HG02973 (cell line): Measurements from ENCODE around the gene CTNND2.
"Not testable (repeated sequence)": the region's sequence is repeated elsewhere in the genome, so short reads cannot be mapped to it uniquely, and the experiment has no call there.

Experiments used
- ATAC-seq: cut with Tn5 transposase; IDR thresholded peaks from one replicate; pipeline ENCODE4 v1.9.1; 2021; ENCODE audit warnings: moderate library complexity; ENCODE audit not compliant: unreplicated experiment

CTNND2 gene

DNA sequence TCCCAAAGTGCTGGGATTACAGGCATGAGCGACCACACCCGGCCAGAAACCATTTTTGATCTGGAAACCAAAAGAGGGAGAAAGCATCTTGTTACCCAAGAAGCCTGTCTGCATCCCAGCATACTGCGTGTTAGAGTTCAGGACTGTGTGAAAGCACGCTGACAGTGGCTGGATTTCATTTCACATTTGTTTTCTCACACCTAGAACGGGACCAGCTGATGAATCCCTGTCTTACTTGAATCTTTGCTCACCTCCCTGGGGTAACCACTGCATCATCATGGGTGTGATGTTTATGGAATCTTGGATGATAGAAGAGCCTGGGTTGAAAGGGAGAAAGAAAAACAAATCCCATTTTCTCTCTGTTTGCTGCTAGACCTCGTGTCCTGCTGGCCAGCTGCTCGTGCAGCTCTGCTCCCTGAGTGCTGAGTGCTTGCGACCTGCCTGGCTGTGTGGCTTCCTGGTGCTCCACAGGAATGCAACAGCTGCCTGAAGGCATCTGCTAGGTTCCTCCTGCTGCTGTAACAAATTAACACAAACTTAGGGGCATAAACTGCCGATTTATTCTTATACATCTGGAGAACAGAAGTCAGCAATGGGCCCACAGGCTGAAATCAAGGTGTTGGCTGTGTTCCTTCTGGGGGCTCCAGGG is 764.9 kb downstream of the CTNND2 start:
- ATAC-seq = no peak

- no peak for ATAC-seq
These were observed 774.1 kb downstream of the CTNND2 start for GRCh38 chr5:11130131-11130530.

DNA sequence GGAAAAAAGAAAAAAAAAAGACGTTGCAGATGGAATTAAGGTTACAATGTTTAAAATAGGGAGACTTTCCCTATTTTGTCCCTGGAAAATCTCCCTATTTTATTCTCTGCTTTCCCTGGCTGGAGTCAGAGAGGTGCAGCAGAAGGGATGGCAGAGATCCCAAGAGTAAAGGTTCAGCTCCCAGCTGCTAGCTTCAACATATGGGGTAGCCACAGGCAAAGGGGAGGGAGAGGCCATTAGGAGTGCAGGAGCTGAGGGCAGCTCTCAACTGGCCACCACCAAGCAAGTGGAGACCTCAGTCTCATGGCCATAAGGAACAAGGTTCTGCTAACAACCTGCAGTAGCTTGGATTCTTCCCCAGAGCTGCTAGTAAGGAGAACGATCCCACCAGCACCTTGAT is 776.2 kb downstream of the CTNND2 start:
- ATAC-seq = no peak

- no peak for ATAC-seq
These were observed 777.4 kb downstream of the CTNND2 start for GRCh38 chr5:11126844-11127243.

DNA sequence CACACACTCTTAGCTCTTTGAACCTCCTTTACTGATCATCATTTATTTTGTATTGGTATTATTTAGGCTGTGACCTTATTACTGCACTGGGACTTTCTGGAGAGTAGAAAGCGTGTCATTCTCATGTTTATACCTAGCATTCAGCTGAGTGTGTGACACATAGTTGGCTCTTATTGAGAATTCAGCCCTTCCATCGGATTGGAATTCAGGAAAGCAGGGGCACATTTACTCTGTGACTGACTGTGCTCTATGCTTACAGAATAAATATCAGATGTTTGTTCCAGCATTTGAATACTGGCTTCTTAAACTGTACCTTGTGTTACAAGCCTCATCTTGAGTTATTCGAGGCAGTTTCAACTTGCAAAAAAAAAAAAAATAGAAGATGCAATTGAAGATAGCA is 782.4 kb downstream of the CTNND2 start:
- ATAC-seq = no peak

DNA sequence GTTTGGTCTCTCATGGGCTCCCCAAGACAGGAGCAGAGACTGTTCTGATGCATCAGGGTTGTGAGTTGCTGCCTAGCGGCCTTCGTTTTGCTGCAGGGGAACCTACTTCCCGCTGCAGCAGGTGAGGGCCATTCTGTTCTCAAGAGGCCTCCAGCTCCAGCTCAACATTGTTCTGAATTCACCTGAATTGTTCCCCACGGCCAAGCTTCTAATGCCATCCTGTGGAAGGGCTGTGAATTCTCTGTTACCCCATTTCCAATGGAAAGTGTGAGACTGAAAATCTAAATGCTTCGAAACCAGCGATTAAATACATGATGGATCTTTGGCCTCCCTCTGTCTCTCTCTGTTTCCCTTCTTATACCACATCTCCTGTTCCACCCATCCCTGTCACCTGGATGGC is 794.1 kb downstream of the CTNND2 start:
- no peak for ATAC-seq

GRCh38 chr5:11105696-11106095 is 798.5 kb downstream of the CTNND2 start:
- no peak for ATAC-seq

DNA sequence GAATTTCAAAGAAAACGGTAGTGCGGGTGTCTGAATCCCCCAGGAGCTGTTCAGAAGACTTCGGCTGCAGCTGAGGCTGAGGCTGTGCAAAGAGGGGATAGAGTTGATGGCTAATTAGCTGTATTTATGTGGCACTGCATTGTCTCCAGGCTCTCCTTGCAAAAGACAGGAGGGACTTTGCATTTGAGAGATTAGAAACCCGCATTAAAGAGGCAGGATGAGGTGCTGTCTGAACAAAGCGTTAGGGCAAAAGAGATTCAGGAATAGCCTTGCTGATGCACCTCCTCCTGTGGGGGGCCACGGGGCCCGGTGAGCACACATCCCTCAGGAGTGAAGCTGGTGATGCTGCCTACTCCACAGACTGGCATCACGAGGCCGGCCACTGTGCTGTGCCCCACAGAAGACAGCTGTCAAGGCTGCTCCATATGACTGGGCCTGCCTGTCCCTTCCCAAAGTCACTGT is 799.6 kb downstream of the CTNND2 start:
- ATAC-seq = no peak

GRCh38 chr5:11104210-11104609 is 800.0 kb downstream of the CTNND2 start:
- ATAC-seq = no peak

- no peak for ATAC-seq
These were observed 820.1 kb downstream of the CTNND2 start for GRCh38 chr5:11084111-11084510.

- ATAC-seq = no peak
These were observed 821.8 kb downstream of the CTNND2 start for GRCh38 chr5:11082404-11082945.

DNA sequence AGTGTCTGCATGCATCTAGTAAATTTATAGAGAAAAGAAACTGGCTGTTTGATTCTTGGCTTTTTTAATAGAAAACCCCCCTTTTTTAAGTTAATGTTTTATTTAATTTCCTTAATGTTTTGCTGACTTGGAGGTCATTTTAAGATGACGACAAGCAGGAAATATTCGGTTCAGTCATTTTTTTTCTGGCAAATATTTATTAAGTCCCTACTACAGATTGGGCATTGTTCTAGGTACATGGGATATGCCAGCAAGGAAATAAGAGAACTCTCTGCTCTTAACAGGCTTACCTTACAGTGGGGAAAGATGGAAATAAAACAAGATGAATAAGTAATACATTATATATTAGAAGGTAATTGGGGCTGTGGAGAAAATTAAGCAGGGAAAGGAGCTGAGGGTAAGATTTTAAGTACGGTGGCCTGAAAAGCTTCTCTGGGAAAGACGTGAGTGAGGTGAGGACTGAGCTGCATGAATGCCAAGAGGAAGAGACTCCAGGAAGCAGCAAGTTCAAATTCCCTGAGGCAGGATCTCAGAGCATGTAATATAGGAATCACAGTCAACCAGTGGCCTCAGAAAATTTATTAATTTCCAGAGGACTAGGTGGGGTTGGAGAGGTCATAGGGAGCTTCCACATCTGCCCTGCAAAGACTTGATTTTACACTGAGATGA is 827.2 kb downstream of the CTNND2 start:
- ATAC-seq = no peak

- no peak for ATAC-seq
These were observed 829.0 kb downstream of the CTNND2 start for GRCh38 chr5:11075035-11075805.

DNA sequence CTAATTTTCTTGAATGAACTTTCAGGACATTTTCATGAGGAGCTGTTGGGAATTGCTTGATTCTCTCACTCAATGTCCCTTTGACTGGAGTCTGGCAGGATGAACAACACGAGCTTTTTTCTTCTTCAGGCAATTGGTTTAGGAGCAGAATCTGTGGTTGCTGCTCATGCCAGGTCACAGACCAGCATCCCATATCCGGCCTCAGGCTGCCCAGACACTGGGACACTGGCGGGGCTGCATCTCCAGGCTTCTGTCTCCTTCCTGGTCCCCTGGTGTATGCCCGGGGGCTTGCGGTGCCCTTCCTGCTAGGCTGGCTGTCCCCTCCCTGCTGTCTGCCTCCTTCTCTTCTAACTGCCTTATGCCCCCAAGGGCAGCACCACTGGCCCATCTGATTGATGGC is 831.7 kb downstream of the CTNND2 start:
- no peak for ATAC-seq

DNA sequence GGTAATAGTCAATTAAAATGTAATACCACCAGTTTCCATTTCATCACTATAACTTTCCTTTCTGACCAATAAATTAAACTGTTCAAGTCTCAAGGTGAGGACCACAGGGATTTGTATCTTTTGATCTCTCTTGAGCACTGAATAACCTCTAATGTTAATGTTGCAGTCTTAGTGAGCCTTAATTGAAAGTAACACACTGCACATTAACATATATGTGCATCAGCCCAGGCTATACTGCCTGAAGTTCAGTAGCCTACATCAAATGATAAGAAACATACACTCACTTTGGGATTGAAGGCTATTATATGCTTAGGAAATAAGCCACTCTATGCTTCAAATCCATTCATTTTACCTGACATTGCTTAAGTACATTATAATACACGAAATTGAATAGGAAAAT is 832.2 kb downstream of the CTNND2 start:
- no peak for ATAC-seq

DNA sequence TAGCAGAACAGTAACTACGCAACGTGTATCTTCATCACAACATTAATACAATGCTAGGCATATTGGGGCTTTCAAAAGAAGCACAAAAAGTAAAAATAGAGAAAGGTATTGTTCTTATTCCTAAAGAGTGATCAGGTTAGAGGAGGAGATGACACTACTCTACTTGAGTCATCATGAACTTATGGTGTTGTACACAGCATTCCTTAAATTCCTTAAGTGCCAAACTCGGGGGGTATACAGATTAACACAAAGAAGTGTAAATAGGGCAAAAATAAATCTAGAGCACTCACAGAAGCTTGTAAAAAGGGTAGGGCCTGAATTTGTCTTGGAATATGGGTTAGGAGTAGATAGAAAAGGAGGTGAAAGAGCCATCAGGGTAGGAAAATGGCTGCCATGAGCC is 835.2 kb downstream of the CTNND2 start:
- no peak for ATAC-seq

- ATAC-seq = not testable (repeated sequence)
These were observed 838.5 kb downstream of the CTNND2 start for GRCh38 chr5:11065723-11066122.

DNA sequence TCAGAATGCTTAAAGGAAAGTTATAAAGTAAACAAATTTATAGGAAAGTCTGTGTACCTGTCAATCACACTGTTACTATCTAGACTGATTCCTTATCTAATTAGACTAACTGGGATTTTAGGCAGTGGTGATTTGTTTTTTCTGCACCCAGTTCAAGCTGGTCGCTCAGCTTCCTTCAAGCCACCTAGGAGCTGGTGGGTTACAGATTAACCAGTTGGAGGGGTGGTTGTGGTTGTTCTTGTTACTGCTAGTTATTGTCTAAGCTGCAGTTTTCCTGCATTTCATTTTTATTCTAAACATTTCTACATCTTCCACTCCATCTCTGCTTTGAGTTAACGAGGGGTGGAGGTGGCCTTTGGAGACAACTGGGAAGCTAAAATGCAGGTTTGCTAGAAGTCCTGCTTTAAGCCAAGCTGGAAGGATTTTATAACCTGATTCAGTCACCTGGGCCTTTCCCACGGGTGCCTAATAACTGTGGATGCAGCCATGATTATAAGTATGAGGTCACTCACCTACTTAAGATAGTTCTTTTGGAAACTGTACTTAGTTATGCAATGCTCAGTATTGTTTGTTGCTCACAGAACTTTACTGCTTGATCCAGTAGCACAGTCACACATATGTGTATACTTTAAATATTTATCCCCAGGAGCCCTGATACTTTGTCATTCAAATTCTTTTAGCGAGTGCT is 839.3 kb downstream of the CTNND2 start:
- ATAC-seq = no peak

- no peak for ATAC-seq
These were observed 841.8 kb downstream of the CTNND2 start for GRCh38 chr5:11062397-11062796.

GRCh38 chr5:11056560-11056959 is 847.7 kb downstream of the CTNND2 start:
- no peak for ATAC-seq

DNA sequence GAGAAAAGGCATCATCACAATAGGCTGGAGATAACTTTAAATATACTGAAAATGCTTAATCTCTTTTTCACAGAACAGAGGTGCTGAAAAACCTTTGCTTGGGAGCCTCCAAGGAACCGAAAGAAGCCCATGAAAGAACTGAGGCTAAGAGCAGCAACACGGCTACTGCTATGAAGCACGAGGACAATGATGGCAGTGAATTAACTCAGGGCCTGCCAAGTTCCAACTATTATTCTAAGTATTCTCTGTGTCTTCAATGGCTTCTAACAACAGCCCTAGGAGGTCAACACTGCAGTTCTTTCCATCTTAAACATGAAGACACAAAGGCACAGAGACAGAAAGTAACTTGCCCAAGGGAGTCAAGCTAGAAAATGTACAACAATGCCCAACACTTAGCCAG is 850.2 kb downstream of the CTNND2 start:
- ATAC-seq = no peak
